Measurements from ENCODE around the gene RNF227.

RNF227 gene

GRCh38 chr17:7893187-7893880, 22.8 kb downstream of the RNF227 start:
- H3K36me3 ChIP-seq (replicated peaks) = peaks cover 63% of the 10 kb centered on the region
- in situ Hi-C loops (cut with HindIII; ENCODE audit: low pct_ligation_motif_present, low sequenced_read_pairs) = no loop called here
- H3K27me3 ChIP-seq (replicated peaks) = no peaks in the 10 kb centered on the region
- DNase-seq = no peak
- no peak overlapping the region for H3K27ac ChIP-seq
- TF ChIP-seq, protein P1, sequence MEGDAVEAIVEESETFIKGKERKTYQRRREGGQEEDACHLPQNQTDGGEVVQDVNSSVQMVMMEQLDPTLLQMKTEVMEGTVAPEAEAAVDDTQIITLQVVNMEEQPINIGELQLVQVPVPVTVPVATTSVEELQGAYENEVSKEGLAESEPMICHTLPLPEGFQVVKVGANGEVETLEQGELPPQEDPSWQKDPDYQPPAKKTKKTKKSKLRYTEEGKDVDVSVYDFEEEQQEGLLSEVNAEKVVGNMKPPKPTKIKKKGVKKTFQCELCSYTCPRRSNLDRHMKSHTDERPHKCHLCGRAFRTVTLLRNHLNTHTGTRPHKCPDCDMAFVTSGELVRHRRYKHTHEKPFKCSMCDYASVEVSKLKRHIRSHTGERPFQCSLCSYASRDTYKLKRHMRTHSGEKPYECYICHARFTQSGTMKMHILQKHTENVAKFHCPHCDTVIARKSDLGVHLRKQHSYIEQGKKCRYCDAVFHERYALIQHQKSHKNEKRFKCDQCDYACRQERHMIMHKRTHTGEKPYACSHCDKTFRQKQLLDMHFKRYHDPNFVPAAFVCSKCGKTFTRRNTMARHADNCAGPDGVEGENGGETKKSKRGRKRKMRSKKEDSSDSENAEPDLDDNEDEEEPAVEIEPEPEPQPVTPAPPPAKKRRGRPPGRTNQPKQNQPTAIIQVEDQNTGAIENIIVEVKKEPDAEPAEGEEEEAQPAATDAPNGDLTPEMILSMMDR (IDR thresholded peaks at IDR 0.05; ENCODE audit: low read depth, low read length, missing control alignments) = no peak
- no peak overlapping the region for H3K4me3 ChIP-seq (ENCODE audit: low read depth, low read length)

DNA sequence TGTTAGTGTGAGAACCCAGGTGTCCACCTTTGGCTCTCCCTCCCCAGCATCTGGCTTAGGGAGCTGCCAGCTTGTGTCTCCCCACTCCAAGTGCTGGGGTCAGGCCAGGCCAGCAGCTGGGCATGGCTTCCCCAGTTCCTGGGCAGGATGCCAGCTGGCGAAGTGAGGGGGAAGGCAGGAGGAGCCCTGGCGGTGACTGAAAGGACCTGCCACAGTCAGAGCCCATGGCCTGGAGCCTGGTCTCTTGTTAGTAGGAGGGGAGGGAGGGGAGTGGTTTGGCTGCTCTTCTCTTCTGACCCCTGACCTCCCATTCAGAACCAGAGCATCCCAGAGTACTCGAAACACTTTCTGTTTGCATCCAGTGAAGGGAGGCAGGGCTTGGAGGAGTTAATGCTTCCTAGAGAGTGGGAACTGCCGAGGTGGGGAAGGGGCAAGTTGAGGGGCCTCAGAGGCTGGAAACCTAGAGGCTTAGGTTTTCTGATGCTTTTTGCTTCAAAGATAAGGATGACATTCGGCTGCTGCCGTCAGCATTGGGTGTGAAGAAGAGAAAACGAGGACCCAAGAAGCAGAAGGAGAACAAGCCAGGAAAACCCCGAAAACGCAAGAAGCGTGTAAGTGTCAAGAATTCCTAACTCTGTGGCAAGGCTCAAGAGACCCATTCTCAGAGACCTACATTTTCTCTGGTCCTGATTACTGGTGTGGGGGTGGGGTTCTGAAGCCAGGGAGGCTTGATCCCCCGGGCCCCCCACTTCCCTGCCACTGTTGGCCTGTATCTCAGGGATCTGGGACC, 26.7 kb downstream of the RNF227 start:
- in situ Hi-C loops (cut with HindIII; ENCODE audit: low pct_ligation_motif_present, low sequenced_read_pairs) = no loop called here
- DNase-seq = peak; percentile 70
- H3K27ac ChIP-seq = peak overlapping the region; percentile 84
- H3K4me3 ChIP-seq (ENCODE audit: low read depth, low read length) = peak overlapping the region; percentile 5
- peaks cover 31% of the 10 kb centered on the region for H3K36me3 ChIP-seq (replicated peaks)
- no peaks in the 10 kb centered on the region for H3K27me3 ChIP-seq (replicated peaks)
- TF ChIP-seq, protein P1 (IDR thresholded peaks at IDR 0.05; ENCODE audit: low read depth, low read length, missing control alignments) = peak; percentile 66

- TF ChIP-seq, protein P1 (IDR thresholded peaks at IDR 0.05; ENCODE audit: low read depth, low read length, missing control alignments) = no peak
- peak within 1 kb of the TSS; percentile 56 for H3K4me3 ChIP-seq (ENCODE audit: low read depth, low read length)
- in situ Hi-C loops (cut with HindIII; ENCODE audit: low pct_ligation_motif_present, low sequenced_read_pairs) = no loop called here
- DNase-seq = peak; percentile 8
- H3K27me3 ChIP-seq (replicated peaks) = no peaks in the 10 kb centered on the region
- H3K27ac ChIP-seq = peak within 1 kb of the TSS; percentile 84
- H3K36me3 ChIP-seq (replicated peaks) = peaks cover 23% of the 10 kb centered on the region
These were observed 27.7 kb downstream of the RNF227 start, which contains the start of gene CHD3 for GRCh38 chr17:7888184-7888920. TSS of gene CHD3 (plus strand) at chr17:7888789. CDS start at chr17:7889001, 212 bp downstream.

GRCh38 chr17:7887482-7888183, 28.5 kb downstream of the RNF227 start:
- Histone ChIP-seq H3K27me3 (replicated peaks) (no peaks in the 10 kb centered on the region), H3K36me3 (replicated peaks) (peaks cover 18% of the 10 kb centered on the region), H3K27ac (peak overlapping the region; percentile 84), H3K4me3 (ENCODE audit: low read depth, low read length) (peak overlapping the region; percentile 56)
- DNase-seq = peak; percentile 98
- TF ChIP-seq, protein P1 (IDR thresholded peaks at IDR 0.05; ENCODE audit: low read depth, low read length, missing control alignments) = no peak
- in situ Hi-C loops (cut with HindIII; ENCODE audit: low pct_ligation_motif_present, low sequenced_read_pairs) = no loop called here

DNA sequence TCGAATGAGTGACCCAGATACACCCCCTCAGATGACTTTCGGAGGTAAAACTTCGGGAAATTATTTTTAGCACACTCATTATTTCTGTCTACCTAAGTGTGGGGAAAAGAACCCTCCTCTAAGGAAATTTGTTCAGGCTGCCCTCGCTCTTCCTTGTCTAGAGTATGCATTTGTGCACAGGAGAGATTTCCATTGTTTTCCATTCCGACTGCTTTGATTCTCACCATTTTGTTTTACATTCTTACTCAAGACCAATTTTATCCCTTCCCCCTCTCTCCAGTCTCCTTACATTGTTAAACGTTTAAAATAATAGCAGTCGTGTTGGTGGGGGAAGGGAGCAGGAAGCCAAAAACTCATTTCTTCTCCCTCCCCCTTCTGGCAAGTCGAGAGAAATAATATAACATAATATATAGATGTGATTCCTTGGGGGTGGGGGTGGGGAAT, 29.0 kb downstream of the RNF227 start:
- TF ChIP-seq, protein P1 (IDR thresholded peaks at IDR 0.05; ENCODE audit: low read depth, low read length, missing control alignments) = no peak
- DNase-seq = no peak
- in situ Hi-C loops (cut with HindIII; ENCODE audit: low pct_ligation_motif_present, low sequenced_read_pairs) = no loop called here
- Histone ChIP-seq H3K4me3 (ENCODE audit: low read depth, low read length) (peak overlapping the region; percentile 81), H3K27ac (peak overlapping the region; percentile 71), H3K36me3 (replicated peaks) (peaks cover 15% of the 10 kb centered on the region), H3K27me3 (replicated peaks) (no peaks in the 10 kb centered on the region)
